ENCODE data around the gene KDM5A. TPM values are rescaled to one million over a fixed set of nuclear protein-coding genes. Genes with fewer than 3 reads are reported as not detected.

The KDM5A gene
- total RNA-seq, 1 donor from 2014 or later, result 35.5 TPM

DNA sequence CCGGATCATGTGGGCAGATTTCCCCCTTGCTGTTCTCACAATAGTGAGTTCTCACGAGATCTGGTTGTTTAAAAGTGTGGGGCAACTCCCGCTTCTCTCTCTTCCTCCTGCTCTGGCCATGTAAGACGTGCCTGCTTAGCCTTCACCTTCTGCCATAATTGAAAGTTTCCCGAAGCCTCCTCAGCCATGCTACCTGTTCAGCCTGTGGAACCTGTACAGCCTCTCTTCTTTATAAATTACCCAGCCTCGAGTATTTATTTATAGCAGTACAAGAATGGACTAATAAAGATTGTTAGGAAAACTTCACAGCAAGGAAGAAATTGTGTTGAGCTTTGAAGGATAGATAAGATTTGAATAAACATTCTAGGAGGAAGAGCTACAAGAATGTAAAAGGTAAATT is 52.1 kb downstream of the KDM5A start:
- DNase-seq (ENCODE audit: low read depth), result no peak
- Histone ChIP-seq H3K4me3 (ENCODE audit: low read depth, low read length) (no peak overlapping the region), H3K27me3 (ENCODE audit: control insufficient read depth, insufficient read depth, low read length) (no peaks in the 10 kb centered on the region), H3K36me3 (ENCODE audit: control insufficient read depth, insufficient read depth, low read length) (peaks cover 7% of the 10 kb centered on the region)
- TF ChIP-seq CTCF (IDR thresholded peaks at IDR 0.05; ENCODE audit: insufficient read depth, low read length, severe bottlenecking), result no peak
- FAIRE-seq, result no peak

DNA sequence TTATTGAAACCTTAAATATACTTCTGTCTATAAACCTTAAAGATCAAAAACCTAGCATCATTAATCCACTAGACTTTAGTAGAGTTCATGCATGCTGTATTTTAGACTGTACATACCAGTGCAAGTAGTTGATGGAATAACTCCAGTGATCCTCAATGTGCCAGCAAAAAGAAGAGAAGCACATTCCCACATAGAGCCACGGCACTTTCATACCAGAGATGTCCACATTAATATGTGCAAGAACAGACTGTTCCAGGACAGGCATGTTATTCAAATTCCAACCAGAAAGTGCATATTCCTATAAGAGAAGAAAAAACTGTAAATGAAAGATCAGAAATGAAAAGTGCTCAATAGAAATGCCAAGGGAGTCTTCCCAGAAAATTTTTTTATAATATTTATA is 55.0 kb downstream of the KDM5A start:
- peaks cover 9% of the 10 kb centered on the region for H3K36me3 ChIP-seq (ENCODE audit: control insufficient read depth, insufficient read depth, low read length)
- FAIRE-seq (no peak), DNase-seq (ENCODE audit: low read depth) (no peak)
- H3K4me3 ChIP-seq (ENCODE audit: low read depth, low read length), result no peak overlapping the region
- no peak for TF ChIP-seq CTCF (IDR thresholded peaks at IDR 0.05; ENCODE audit: insufficient read depth, low read length, severe bottlenecking)
- no peaks in the 10 kb centered on the region for H3K27me3 ChIP-seq (ENCODE audit: control insufficient read depth, insufficient read depth, low read length)

DNA sequence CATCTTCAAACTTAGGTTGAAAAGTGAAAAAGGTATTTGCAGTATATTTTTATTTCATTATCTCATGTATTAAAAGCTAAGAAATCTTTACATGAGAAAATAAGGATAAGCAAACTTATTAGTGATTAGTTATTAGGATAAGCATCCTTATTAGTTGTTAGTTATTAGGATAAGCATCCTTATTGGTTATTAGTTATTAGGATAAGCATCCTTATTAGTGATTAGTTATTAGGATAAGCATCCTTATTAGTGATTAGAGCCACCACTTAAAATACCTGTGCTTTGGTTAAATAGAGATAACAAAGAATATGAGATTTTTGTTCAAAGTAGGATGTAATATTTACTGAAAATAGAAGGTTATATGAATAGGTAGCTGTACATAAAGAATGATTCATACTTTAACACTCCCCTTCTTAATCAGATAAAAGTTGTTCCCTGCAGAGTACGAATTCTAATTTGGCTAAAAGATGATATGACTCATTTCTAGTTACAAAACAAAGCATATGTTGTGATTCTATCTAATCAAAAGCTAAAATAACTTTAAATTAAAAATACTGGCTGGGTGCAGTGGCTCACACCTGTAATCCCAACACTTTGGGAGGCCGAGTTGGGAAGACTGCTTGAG is 56.4 kb downstream of the KDM5A start:
- H3K36me3 ChIP-seq (ENCODE audit: control insufficient read depth, insufficient read depth, low read length), result peaks cover 11% of the 10 kb centered on the region
- no peak overlapping the region for H3K4me3 ChIP-seq (ENCODE audit: low read depth, low read length)
- DNase-seq (ENCODE audit: low read depth) (peak; percentile 71), FAIRE-seq (no peak)
- TF ChIP-seq CTCF (IDR thresholded peaks at IDR 0.05; ENCODE audit: insufficient read depth, low read length, severe bottlenecking), result no peak
- no peaks in the 10 kb centered on the region for H3K27me3 ChIP-seq (ENCODE audit: control insufficient read depth, insufficient read depth, low read length)

GRCh38 chr12:331287-331686 is 57.8 kb downstream of the KDM5A start:
- TF ChIP-seq CTCF (IDR thresholded peaks at IDR 0.05; ENCODE audit: insufficient read depth, low read length, severe bottlenecking), result no peak
- H3K27me3 ChIP-seq (ENCODE audit: control insufficient read depth, insufficient read depth, low read length), result no peaks in the 10 kb centered on the region
- DNase-seq (ENCODE audit: low read depth) (no peak), FAIRE-seq (no peak)
- no peak overlapping the region for H3K4me3 ChIP-seq (ENCODE audit: low read depth, low read length)
- H3K36me3 ChIP-seq (ENCODE audit: control insufficient read depth, insufficient read depth, low read length), result peaks cover 7% of the 10 kb centered on the region

- no peak for FAIRE-seq
- H3K27me3 ChIP-seq (ENCODE audit: control insufficient read depth, insufficient read depth, low read length), result no peaks in the 10 kb centered on the region
- H3K4me3 ChIP-seq (ENCODE audit: low read depth, low read length), result no peak overlapping the region
- H3K36me3 ChIP-seq (ENCODE audit: control insufficient read depth, insufficient read depth, low read length), result peaks cover 3% of the 10 kb centered on the region
- DNase-seq (ENCODE audit: low read depth), result no peak
- no peak for TF ChIP-seq CTCF (IDR thresholded peaks at IDR 0.05; ENCODE audit: insufficient read depth, low read length, severe bottlenecking)
Measured at GRCh38 chr12:325906-326305, 63.2 kb downstream of the KDM5A start.

DNA sequence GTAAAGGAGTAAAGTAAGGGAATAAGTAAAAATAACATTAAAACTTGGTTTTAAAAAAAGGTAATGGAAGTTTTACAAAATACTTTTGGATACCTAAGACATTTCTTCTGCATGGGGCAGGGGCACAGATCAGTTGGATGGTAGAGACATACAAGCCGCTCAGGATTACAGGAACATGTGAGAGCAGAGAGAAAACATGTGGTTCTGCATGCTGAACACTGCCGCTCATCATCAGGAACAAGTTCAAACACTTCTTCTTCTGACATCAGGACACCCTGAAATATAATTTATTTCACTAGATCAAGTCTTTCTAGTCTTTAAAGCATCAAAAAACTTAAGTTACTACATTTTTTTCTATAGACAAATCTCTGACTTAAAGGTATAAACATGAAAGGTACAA is 65.6 kb downstream of the KDM5A start:
- Histone ChIP-seq H3K36me3 (ENCODE audit: control insufficient read depth, insufficient read depth, low read length) (peaks cover 5% of the 10 kb centered on the region), H3K27me3 (ENCODE audit: control insufficient read depth, insufficient read depth, low read length) (no peaks in the 10 kb centered on the region), H3K4me3 (ENCODE audit: low read depth, low read length) (no peak overlapping the region)
- TF ChIP-seq CTCF (IDR thresholded peaks at IDR 0.05; ENCODE audit: insufficient read depth, low read length, severe bottlenecking), result no peak
- FAIRE-seq (no peak), DNase-seq (ENCODE audit: low read depth) (peak; percentile 55)

All from bronchial epithelial cell (primary cell).